Measurements from ENCODE around the gene MCTP2.
A peak's percentile ranks its signal among the peaks of the same experiment; 100 is the strongest.

MCTP2 gene

DNA sequence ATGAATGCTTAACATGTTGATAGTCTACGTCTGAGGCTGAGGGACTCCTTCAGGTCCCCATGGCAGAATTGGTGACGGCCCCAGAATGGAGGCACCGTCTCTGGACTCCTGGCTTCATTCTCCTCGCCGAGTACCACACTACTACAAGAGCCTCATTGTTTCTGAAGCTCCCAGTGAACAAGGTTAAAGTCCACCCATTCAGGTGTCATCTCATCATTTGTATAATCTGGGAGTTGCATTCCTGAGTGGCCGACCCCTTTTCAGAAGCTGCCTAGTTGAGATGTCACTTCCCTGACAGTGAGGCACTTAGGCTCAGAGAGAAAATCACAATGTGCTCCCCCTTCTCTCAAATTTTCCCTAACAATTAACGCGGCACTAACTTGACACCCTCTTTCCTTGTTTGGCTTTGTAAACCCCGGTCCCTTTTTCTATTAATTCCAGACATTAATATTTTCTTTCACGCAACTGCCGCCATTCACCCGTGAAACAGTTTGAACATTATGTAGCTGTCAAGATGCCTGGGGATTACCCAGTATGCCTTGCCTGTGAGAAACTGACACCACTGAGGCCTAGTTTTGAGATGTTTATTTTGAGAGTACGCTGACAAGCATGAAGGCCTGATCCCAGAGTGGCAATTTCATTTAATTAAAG lies 105.6 kb downstream of the MCTP2 start:
- H3K27me3 ChIP-seq (ENCODE audit: insufficient read depth, insufficient read length), result no peaks in the 10 kb centered on the region
- TF ChIP-seq SUZ12 (IDR thresholded peaks at IDR 0.05; ENCODE audit: extremely low read depth, insufficient read depth, insufficient read length), result no peak
- no peak for TF ChIP-seq ZNF274 (IDR thresholded peaks at IDR 0.05; ENCODE audit: low read depth, low read length)
- no peak for TF ChIP-seq YY1 (IDR thresholded peaks at IDR 0.05; ENCODE audit: insufficient read depth, insufficient read length)
- H3K4me3 ChIP-seq (ENCODE audit: insufficient read length, low read depth), result no peak overlapping the region
- no peaks in the 10 kb centered on the region for H3K4me1 ChIP-seq (ENCODE audit: insufficient read depth, insufficient read length)
- H3K9ac ChIP-seq (ENCODE audit: insufficient read length, low read depth), result no peak overlapping the region
- no peak for DNase-seq (ENCODE audit: low read depth, low spot score)
- no peaks in the 10 kb centered on the region for H3K36me3 ChIP-seq (ENCODE audit: insufficient read depth, insufficient read length, low read length)
- H3K9me3 ChIP-seq (ENCODE audit: insufficient read depth, low read length), result no peaks in the 10 kb centered on the region

DNA sequence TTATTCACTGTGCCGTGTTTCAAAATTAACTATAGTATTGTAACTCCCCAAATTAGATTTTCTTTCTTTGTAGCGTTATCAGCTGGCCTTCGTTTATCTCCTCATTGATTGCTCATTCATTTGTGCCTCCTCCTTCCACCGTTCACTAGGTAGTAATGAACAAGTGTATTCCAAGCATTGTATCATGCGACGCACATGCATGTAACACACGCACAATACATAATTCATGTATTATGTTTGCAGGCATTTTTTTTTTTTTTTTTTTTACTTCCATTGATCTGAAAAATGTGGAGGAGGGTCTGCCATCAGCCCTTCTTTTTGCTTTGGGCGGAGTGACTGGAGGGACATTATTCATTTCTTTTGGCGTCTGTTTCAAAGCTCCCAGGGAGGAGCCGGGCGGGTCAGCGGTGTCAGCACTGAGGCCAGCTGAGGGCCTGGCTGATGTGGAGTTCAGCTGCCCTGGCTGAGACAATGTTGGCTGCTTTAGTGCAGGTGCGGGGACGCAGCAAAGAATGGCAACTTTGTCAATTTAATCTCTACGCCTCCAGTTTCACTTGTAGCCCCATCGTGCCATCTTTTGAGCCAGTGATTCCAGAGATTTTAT lies 107.0 kb downstream of the MCTP2 start:
- H3K4me3 ChIP-seq (ENCODE audit: insufficient read length, low read depth), result no peak overlapping the region
- no peak for DNase-seq (ENCODE audit: low read depth, low spot score)
- H3K4me1 ChIP-seq (ENCODE audit: insufficient read depth, insufficient read length), result no peaks in the 10 kb centered on the region
- no peak for TF ChIP-seq ZNF274 (IDR thresholded peaks at IDR 0.05; ENCODE audit: low read depth, low read length)
- TF ChIP-seq SUZ12 (IDR thresholded peaks at IDR 0.05; ENCODE audit: extremely low read depth, insufficient read depth, insufficient read length), result no peak
- no peak for TF ChIP-seq YY1 (IDR thresholded peaks at IDR 0.05; ENCODE audit: insufficient read depth, insufficient read length)
- no peaks in the 10 kb centered on the region for H3K36me3 ChIP-seq (ENCODE audit: insufficient read depth, insufficient read length, low read length)
- no peaks in the 10 kb centered on the region for H3K9me3 ChIP-seq (ENCODE audit: insufficient read depth, low read length)
- H3K27me3 ChIP-seq (ENCODE audit: insufficient read depth, insufficient read length), result no peaks in the 10 kb centered on the region
- H3K9ac ChIP-seq (ENCODE audit: insufficient read length, low read depth), result no peak overlapping the region

DNA sequence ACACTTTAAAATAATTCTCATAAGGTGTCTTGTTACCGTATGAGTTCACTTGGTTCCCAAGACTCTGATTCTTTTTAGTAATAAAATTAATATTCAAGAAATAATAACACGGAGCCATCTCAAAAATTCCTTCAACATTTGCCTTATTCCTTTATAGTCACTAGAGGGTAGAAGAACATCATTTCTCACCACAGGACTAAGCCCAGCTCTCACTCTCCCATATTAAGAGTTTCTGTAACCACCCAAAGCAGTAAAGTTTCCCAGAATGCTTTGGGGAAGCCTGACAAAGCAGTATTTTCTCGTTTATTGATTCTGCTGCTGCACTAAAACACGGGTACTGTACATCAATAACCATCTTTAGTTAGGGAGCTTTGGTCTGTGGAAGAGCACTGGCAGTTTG lies 114.9 kb downstream of the MCTP2 start:
- H3K9ac ChIP-seq (ENCODE audit: insufficient read length, low read depth), result no peak overlapping the region
- TF ChIP-seq ZNF274 (IDR thresholded peaks at IDR 0.05; ENCODE audit: low read depth, low read length), result no peak
- no peak for TF ChIP-seq YY1 (IDR thresholded peaks at IDR 0.05; ENCODE audit: insufficient read depth, insufficient read length)
- no peak for TF ChIP-seq SUZ12 (IDR thresholded peaks at IDR 0.05; ENCODE audit: extremely low read depth, insufficient read depth, insufficient read length)
- no peaks in the 10 kb centered on the region for H3K9me3 ChIP-seq (ENCODE audit: insufficient read depth, low read length)
- H3K4me1 ChIP-seq (ENCODE audit: insufficient read depth, insufficient read length), result no peaks in the 10 kb centered on the region
- no peaks in the 10 kb centered on the region for H3K27me3 ChIP-seq (ENCODE audit: insufficient read depth, insufficient read length)
- no peak overlapping the region for H3K4me3 ChIP-seq (ENCODE audit: insufficient read length, low read depth)
- DNase-seq (ENCODE audit: low read depth, low spot score), result no peak
- H3K36me3 ChIP-seq (ENCODE audit: insufficient read depth, insufficient read length, low read length), result no peaks in the 10 kb centered on the region

DNA sequence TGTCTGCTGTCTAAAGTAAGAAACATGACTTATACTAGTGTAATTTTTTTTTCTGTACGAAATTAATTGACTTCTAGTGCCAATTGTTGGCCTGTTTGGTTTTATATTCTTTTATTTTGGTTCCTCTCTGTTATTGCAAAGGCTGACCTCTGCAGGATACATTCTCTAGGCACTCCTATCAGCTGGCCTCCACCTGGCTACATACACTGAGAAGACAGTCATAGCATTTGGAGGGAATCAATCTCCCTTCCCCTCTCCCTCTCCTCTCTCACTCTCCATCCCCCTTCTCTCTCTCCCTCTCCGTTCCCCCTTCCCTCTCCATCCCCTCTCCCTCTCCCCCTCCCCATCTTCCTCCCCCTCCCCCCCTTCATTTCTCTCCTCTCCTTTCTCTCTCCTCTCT lies 116.7 kb downstream of the MCTP2 start:
- no peak for TF ChIP-seq YY1 (IDR thresholded peaks at IDR 0.05; ENCODE audit: insufficient read depth, insufficient read length)
- TF ChIP-seq SUZ12 (IDR thresholded peaks at IDR 0.05; ENCODE audit: extremely low read depth, insufficient read depth, insufficient read length), result no peak
- no peak for TF ChIP-seq ZNF274 (IDR thresholded peaks at IDR 0.05; ENCODE audit: low read depth, low read length)
- no peak overlapping the region for H3K4me3 ChIP-seq (ENCODE audit: insufficient read length, low read depth)
- H3K4me1 ChIP-seq (ENCODE audit: insufficient read depth, insufficient read length), result no peaks in the 10 kb centered on the region
- no peaks in the 10 kb centered on the region for H3K27me3 ChIP-seq (ENCODE audit: insufficient read depth, insufficient read length)
- H3K9me3 ChIP-seq (ENCODE audit: insufficient read depth, low read length), result no peaks in the 10 kb centered on the region
- H3K36me3 ChIP-seq (ENCODE audit: insufficient read depth, insufficient read length, low read length), result no peaks in the 10 kb centered on the region
- DNase-seq (ENCODE audit: low read depth, low spot score), result no peak
- H3K9ac ChIP-seq (ENCODE audit: insufficient read length, low read depth), result no peak overlapping the region

DNA sequence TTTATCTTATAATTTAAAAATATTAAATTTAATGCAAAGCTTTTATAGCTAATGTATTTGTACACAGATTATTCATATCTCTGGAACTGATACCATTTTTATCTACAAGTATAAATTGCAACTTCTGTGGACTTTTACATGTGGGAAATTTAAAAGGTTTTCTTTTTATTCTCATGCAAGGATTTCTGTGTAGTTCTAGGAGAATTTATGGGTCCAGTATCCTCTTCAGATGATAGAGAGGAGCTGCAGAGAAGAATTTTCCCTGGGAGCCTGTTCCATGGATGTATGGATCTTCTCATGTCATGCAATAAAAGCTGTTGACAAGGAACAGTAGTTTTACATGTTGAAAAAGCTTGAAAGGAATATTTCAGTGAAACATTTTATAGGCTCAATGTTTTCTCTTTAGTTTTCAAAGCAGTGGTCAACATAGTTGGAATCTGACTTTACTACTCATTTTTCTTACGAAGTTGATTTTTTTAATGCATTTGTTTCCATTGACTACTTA lies 119.7 kb downstream of the MCTP2 start:
- Histone ChIP-seq H3K4me1 (ENCODE audit: insufficient read depth, insufficient read length) (no peaks in the 10 kb centered on the region), H3K9me3 (ENCODE audit: insufficient read depth, low read length) (no peaks in the 10 kb centered on the region), H3K36me3 (ENCODE audit: insufficient read depth, insufficient read length, low read length) (no peaks in the 10 kb centered on the region), H3K27me3 (ENCODE audit: insufficient read depth, insufficient read length) (no peaks in the 10 kb centered on the region), H3K4me3 (ENCODE audit: insufficient read length, low read depth) (no peak overlapping the region), H3K9ac (ENCODE audit: insufficient read length, low read depth) (no peak overlapping the region)
- no peak for DNase-seq (ENCODE audit: low read depth, low spot score)
- TF ChIP-seq ZNF274 (IDR thresholded peaks at IDR 0.05; ENCODE audit: low read depth, low read length) (no peak), YY1 (IDR thresholded peaks at IDR 0.05; ENCODE audit: insufficient read depth, insufficient read length) (no peak), SUZ12 (IDR thresholded peaks at IDR 0.05; ENCODE audit: extremely low read depth, insufficient read depth, insufficient read length) (no peak)

DNA sequence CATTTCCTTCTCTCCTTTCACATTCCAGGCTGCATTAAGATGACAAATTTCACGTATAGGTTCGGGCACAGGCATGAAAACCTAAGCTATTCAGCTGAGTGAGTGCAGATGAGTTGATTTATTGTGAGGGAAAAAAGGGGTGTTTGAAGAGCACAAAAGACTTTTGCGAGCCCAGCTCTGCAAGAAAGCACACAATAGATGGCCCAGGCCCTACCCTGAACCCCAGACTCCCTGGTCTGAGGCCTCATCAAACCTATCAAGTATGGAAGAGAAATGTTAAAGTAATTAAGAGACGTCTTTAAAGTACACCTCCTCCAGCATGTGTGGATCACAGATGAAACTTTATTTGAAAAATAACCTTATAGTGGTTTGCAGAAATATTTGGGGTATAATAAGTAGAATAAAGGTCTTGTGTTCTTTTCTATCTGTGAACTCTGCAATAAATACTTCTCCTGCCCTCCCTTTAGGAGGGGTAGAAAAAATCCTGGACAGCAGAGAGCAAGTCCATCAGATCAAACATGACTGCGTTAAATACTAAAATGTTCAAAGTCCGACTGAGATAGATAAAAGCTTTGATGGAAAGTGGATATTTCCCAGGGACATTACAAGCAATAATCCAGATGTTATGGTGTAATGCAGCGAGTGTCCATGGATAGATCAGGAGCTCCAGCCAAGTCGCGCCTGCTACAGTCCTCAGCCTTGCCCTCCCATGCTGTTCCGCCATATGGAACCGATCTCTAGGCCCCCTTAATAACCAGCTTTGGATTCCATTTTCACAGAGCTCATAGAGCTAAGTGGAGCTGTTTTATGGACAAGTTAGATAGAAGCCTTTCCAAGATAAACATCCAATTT lies 121.5 kb downstream of the MCTP2 start:
- peak; percentile 2 for DNase-seq (ENCODE audit: low read depth, low spot score)
- H3K4me3 ChIP-seq (ENCODE audit: insufficient read length, low read depth), result no peak overlapping the region
- H3K4me1 ChIP-seq (ENCODE audit: insufficient read depth, insufficient read length), result no peaks in the 10 kb centered on the region
- no peaks in the 10 kb centered on the region for H3K27me3 ChIP-seq (ENCODE audit: insufficient read depth, insufficient read length)
- H3K36me3 ChIP-seq (ENCODE audit: insufficient read depth, insufficient read length, low read length), result no peaks in the 10 kb centered on the region
- no peaks in the 10 kb centered on the region for H3K9me3 ChIP-seq (ENCODE audit: insufficient read depth, low read length)
- TF ChIP-seq SUZ12 (IDR thresholded peaks at IDR 0.05; ENCODE audit: extremely low read depth, insufficient read depth, insufficient read length), result no peak
- no peak for TF ChIP-seq ZNF274 (IDR thresholded peaks at IDR 0.05; ENCODE audit: low read depth, low read length)
- TF ChIP-seq YY1 (IDR thresholded peaks at IDR 0.05; ENCODE audit: insufficient read depth, insufficient read length), result no peak
- H3K9ac ChIP-seq (ENCODE audit: insufficient read length, low read depth), result no peak overlapping the region

DNA sequence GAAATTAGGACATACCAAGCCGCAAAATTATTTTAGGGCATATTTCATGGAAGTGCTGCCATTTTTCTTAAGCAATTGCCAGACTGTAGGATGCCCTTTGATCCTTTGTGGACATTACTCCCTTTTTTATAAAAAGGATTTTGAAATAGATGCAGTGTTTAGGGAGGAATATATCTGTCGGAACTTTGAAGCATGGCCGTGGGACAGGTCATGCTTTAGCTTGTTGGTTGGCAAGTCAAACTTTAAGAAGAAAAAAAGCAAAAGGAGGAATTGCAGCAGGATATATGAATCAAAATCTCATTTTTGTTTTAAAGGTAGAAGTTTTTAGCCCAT lies 122.1 kb downstream of the MCTP2 start:
- Histone ChIP-seq H3K4me1 (ENCODE audit: insufficient read depth, insufficient read length) (no peaks in the 10 kb centered on the region), H3K9ac (ENCODE audit: insufficient read length, low read depth) (no peak overlapping the region), H3K4me3 (ENCODE audit: insufficient read length, low read depth) (no peak overlapping the region), H3K27me3 (ENCODE audit: insufficient read depth, insufficient read length) (no peaks in the 10 kb centered on the region), H3K36me3 (ENCODE audit: insufficient read depth, insufficient read length, low read length) (no peaks in the 10 kb centered on the region), H3K9me3 (ENCODE audit: insufficient read depth, low read length) (no peaks in the 10 kb centered on the region)
- TF ChIP-seq ZNF274 (IDR thresholded peaks at IDR 0.05; ENCODE audit: low read depth, low read length) (no peak), YY1 (IDR thresholded peaks at IDR 0.05; ENCODE audit: insufficient read depth, insufficient read length) (no peak), SUZ12 (IDR thresholded peaks at IDR 0.05; ENCODE audit: extremely low read depth, insufficient read depth, insufficient read length) (no peak)
- no peak for DNase-seq (ENCODE audit: low read depth, low spot score)
